Placental epithelial cell (primary cell): ENCODE results near the gene PKN1. TPM values are rescaled to one million over a fixed set of nuclear protein-coding genes. Genes with fewer than 3 reads are reported as not detected.

Experiments used
- small RNA-seq: library from RNA; depleted of rRNA; stranded (forward); fragments of <200 nt; gene quantifications from one replicate; pipeline ENCODE3, GENCODE V24; 2012
- total RNA-seq: library from RNA; depleted of rRNA; stranded (reverse); fragments of >200 nt; gene quantifications from 2 replicates; pipeline ENCODE4 v1.2.3, GENCODE V29; 2012

Gene PKN1
- total RNA-seq, result 5.6 and 7.9 TPM in 2 replicates

GRCh38 chr19:14432791-14433553, at the start of gene PKN1:
TSS of gene PKN1 (plus strand) at chr19:14433306. CDS start at chr19:14433522, 216 bp downstream.

GRCh38 chr19:14419106-14419813, 13.8 kb upstream of the PKN1 start, which contains the start of gene DDX39A:
TSS of gene DDX39A (minus strand) at chr19:14419341. CDS start at chr19:14413220, 6,121 bp downstream.

GRCh38 chr19:14475251-14476073, 42.4 kb downstream of the PKN1 start, which contains the start of gene PTGER1:
TSS of gene PTGER1 (minus strand) at chr19:14475354. CDS start at chr19:14474320, 1,034 bp downstream.

GRCh38 chr19:14496029-14496833, 63.1 kb downstream of the PKN1 start, which contains the start of gene GIPC1:
TSS of gene GIPC1 (minus strand) at chr19:14496127. CDS start at chr19:14482976, 13,151 bp downstream.

GRCh38 chr19:14517840-14518505, 84.9 kb downstream of the PKN1 start, which contains the start of gene DNAJB1:
TSS of gene DNAJB1 (minus strand) at chr19:14518397. CDS start at chr19:14518349, 48 bp downstream.

Small RNAs within 50 kb of the gene (small RNA-seq; reads per million reads assigned to genes)
- not detected for gene SNRPGP15

Other genes starting within 250 kb of the PKN1 start
- 4.0 and 7.5 TPM in 2 replicates for gene ADGRL1, start 227.1 kb upstream of the PKN1 start, total RNA-seq
- 16.1 and 30.7 TPM in 2 replicates for gene ADGRE5, start 51.9 kb upstream of the PKN1 start, total RNA-seq
- gene DDX39A, start 14.0 kb upstream of the PKN1 start, total RNA-seq, result 22.0 and 59.6 TPM in 2 replicates
- 0.79 and 1.7 TPM in 2 replicates for gene PTGER1, start 42.0 kb downstream of the PKN1 start, total RNA-seq
- 203 and 316 TPM in 2 replicates for gene GIPC1, start 62.8 kb downstream of the PKN1 start, total RNA-seq
- gene DNAJB1, start 85.1 kb downstream of the PKN1 start, total RNA-seq, result 166 and 209 TPM in 2 replicates
- gene TECR, start 96.3 kb downstream of the PKN1 start, total RNA-seq, result 69.9 and 111 TPM in 2 replicates
- 258 and 369 TPM in 2 replicates for gene NDUFB7, start 138.8 kb downstream of the PKN1 start, total RNA-seq
- not detected in 2 replicates for gene CLEC17A, start 149.8 kb downstream of the PKN1 start, total RNA-seq
- gene ADGRE3, start 241.5 kb downstream of the PKN1 start, total RNA-seq, result not detected in 2 replicates